ENCODE measurements around the gene SART1. TPM values are rescaled to one million over a fixed set of nuclear protein-coding genes. Genes with fewer than 3 reads are reported as not detected.

The SART1 gene
- total RNA-seq, 2 donors from 2014 or later: 32.5 to 38.0 TPM

- H3K4me1 ChIP-seq (ENCODE audit: control insufficient read depth in 1 of 2, low read depth in 2 of 2): peaks cover 0 to 11% of the 10 kb centered on the region in 2 donors
- peaks cover 14% of the 10 kb centered on the region for H3K36me3 ChIP-seq
- no peak for TF ChIP-seq CTCF (IDR thresholded peaks at IDR 0.05)
- DNase-seq (ENCODE audit: low spot score) (no peak), ATAC-seq (ENCODE audit: insufficient number of reproducible peaks, low FRiP score, low read depth) (no peak)
- no peak overlapping the region for H3K27ac ChIP-seq
- no peaks in the 10 kb centered on the region for H3K27me3 ChIP-seq (replicated peaks; ENCODE audit: insufficient read depth)
- H3K4me3 ChIP-seq: no peak overlapping the region
- H3K9me3 ChIP-seq: no peaks in the 10 kb centered on the region
Measured at GRCh38 chr11:65982824-65983588, 21.5 kb downstream of the SART1 start.

GRCh38 chr11:65983589-65983987 lies 22.1 kb downstream of the SART1 start:
- peaks cover 0 to 11% of the 10 kb centered on the region in 2 donors for H3K4me1 ChIP-seq (ENCODE audit: control insufficient read depth in 1 of 2, low read depth in 2 of 2)
- no peak for TF ChIP-seq CTCF (IDR thresholded peaks at IDR 0.05)
- no peak for ATAC-seq (ENCODE audit: insufficient number of reproducible peaks, low FRiP score, low read depth)
- H3K27me3 ChIP-seq (replicated peaks; ENCODE audit: insufficient read depth): no peaks in the 10 kb centered on the region
- no peak overlapping the region for H3K4me3 ChIP-seq
- no peak for DNase-seq (ENCODE audit: low spot score)
- peaks cover 8% of the 10 kb centered on the region for H3K36me3 ChIP-seq
- H3K9me3 ChIP-seq: no peaks in the 10 kb centered on the region
- H3K27ac ChIP-seq: no peak overlapping the region

- Histone ChIP-seq H3K27ac (no peak overlapping the region), H3K36me3 (no peaks in the 10 kb centered on the region), H3K9me3 (no peaks in the 10 kb centered on the region), H3K27me3 (replicated peaks; ENCODE audit: insufficient read depth) (no peaks in the 10 kb centered on the region), H3K4me1 (ENCODE audit: control insufficient read depth in 1 of 2, low read depth in 2 of 2) (peaks cover 0 to 11% of the 10 kb centered on the region in 2 donors), H3K4me3 (no peak overlapping the region)
- DNase-seq (ENCODE audit: low spot score) (no peak), ATAC-seq (ENCODE audit: insufficient number of reproducible peaks, low FRiP score, low read depth) (no peak)
- no peak for TF ChIP-seq CTCF (IDR thresholded peaks at IDR 0.05)
Measured at GRCh38 chr11:65987336-65987735, 25.8 kb downstream of the SART1 start.

GRCh38 chr11:65988791-65989592 lies 27.5 kb downstream of the SART1 start:
- H3K27ac ChIP-seq: peak overlapping the region in 1 of 2 donors; percentile 14
- no peaks in the 10 kb centered on the region for H3K36me3 ChIP-seq
- no peaks in the 10 kb centered on the region for H3K27me3 ChIP-seq (replicated peaks; ENCODE audit: insufficient read depth)
- H3K4me1 ChIP-seq (ENCODE audit: control insufficient read depth in 1 of 2, low read depth in 2 of 2): peaks cover 0 to 11% of the 10 kb centered on the region in 2 donors
- peak; percentile 83 for DNase-seq (ENCODE audit: low spot score)
- peak; percentile 94 for ATAC-seq (ENCODE audit: insufficient number of reproducible peaks, low FRiP score, low read depth)
- TF ChIP-seq CTCF (IDR thresholded peaks at IDR 0.05): peak; percentile 87
- no peak overlapping the region for H3K4me3 ChIP-seq
- H3K9me3 ChIP-seq: no peaks in the 10 kb centered on the region

GRCh38 chr11:65992056-65992455 lies 30.5 kb downstream of the SART1 start:
- H3K4me3 ChIP-seq: no peak overlapping the region
- no peak overlapping the region for H3K27ac ChIP-seq
- DNase-seq (ENCODE audit: low spot score) (no peak), ATAC-seq (ENCODE audit: insufficient number of reproducible peaks, low FRiP score, low read depth) (no peak)
- H3K9me3 ChIP-seq: no peaks in the 10 kb centered on the region
- H3K4me1 ChIP-seq (ENCODE audit: control insufficient read depth in 1 of 2, low read depth in 2 of 2): no peaks in the 10 kb centered on the region
- H3K36me3 ChIP-seq: peaks cover 11% of the 10 kb centered on the region
- H3K27me3 ChIP-seq (replicated peaks; ENCODE audit: insufficient read depth): no peaks in the 10 kb centered on the region
- no peak for TF ChIP-seq CTCF (IDR thresholded peaks at IDR 0.05)
